HG03280 (cell line): ENCODE results near the gene C16orf95.
"Not testable (repeated sequence)": the region's sequence is repeated elsewhere in the genome, so short reads cannot be mapped to it uniquely, and the experiment has no call there.

Experiments
- ATAC-seq: cut with Tn5 transposase; IDR thresholded peaks from one replicate; pipeline ENCODE4 v1.9.1; 2021; ENCODE audit warnings: mild to moderate bottlenecking, moderate library complexity; ENCODE audit not compliant: unreplicated experiment

Gene C16orf95

DNA sequence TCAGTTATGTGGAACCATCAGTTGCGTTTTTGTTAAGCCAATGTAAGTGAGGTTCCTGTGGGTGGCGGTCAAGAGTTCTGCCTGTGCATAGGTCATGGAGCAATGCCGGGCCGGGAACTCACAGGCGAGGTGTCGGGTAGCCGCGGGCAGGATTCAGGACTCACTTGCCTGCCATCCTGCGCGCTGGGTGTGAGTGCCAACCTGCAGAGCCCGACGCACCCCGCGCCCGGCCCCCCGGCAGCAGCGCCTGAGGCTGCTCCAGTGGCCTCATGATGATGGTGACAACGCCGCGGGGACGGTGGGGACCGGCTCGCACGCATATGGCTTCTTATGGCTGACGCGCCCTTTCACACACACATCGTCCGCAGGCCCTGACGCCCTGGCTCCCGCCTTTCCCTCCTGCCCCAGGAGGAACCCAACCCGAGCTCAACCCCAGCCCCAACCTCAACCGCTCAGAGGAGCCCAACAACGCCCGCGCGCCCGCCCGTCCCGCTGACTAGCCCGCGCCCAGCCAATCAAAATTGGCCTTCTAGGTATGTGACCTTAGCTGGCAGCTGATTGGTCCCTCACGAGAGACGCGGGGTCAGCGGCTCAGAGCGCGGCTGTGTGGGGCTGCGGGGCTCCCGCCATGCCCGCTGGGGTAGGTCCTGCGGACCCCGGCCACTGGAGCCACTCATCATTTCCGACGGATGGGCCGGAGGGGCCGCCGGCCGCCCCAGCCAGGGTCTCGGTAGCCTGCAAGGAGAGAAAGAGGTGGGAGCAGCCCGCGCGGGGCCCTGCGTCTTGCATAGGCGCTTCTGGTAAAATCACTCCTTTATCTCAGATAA is at the start of gene C16orf95:
C16orf95 (minus strand) TSS at position 470 of the 827 bp plus-strand sequence; CDS start at position 320, 150 bp downstream.
- peak; percentile 91 for ATAC-seq

DNA sequence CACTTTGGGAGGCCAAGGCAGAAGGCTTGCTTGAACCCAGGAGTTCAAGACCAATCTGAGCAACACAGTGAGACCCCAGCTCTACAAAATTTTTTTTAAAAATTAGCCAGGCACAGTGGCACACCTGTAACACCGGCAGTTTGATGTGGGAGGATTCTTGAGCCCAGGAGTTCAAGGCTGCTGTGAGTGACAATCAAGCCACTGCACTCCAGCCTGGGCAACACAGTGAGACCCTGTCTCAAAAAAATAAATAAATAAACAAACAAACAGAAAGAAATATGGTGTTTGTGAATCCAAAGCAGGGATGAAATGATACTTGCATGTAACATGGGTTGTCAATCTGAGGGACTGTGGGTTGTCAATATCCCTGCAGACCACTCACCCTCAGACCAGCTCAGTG is 49.7 kb upstream of the C16orf95 start:
- ATAC-seq = no peak

- no peak for ATAC-seq
Measured at GRCh38 chr16:87366288-87366687, 49.1 kb upstream of the C16orf95 start.

DNA sequence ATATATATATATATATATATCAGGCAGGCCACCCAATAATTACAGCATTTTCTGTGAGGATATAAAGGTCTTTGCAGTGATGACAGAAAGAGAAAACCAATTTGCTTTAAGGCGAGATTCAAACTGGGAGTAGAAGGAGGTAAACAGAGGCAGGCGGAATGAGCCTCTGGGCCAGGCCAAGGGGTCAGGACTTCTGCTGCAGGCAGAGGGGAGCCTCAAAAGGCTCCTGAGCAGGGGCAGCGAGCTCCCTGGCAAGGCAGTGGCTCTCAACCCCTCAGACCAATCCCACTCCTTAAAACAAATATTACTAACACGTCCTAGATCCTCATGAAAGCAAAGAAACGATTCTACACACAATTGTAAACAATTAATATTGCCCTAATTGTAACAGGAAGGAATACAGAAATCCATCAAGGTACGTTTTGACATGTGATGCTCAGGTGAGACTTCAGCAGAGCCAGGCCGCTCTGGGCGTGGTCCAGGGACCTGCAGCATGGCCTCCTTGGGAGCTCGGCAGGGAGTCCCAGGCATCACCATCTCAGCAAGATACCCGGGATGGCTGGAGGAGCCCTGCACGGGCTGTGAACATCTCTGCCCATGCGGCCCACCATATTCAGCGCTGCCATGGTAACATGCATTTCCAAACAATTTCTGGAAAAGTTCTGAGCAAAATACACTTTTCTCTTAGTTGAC is 48.0 kb upstream of the C16orf95 start:
- no peak for ATAC-seq

- ATAC-seq = no peak
Measured at GRCh38 chr16:87363771-87364455, 46.7 kb upstream of the C16orf95 start.

DNA sequence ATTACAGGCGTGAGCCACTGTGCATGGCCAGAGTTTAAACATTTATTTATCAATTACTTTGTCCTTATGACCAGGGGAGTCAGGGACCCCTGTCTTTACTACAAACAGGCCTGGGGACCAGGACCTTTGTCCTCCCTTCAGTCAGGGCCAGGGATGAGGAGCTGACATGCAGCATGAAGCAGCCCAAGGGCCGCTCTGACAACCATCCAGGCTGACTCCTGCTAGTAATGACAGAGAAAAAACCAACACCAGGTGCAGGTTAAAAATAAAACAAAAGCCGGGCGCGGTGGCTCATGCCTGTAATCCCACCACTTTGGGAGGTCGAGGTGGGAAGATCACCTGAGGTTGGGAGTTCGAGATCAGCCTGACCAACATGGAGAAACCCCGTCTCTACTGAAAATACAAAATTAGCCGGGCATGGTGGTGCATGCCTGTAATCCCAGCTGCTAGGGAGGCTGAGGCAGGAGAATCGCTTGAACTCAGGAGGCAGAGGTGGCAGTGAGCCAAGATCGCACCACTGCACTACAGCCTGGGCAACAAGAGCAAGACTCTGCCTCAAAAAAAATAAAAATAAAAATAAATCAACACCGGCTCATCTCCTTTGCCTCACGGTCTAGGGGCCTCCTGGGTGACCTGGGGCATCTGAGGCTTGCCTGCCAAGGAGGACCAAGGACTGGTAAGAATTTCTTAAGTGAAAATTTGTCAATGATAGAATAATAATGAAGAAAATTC is 45.8 kb upstream of the C16orf95 start:
- ATAC-seq = not testable (repeated sequence)

- ATAC-seq = no peak
Measured at GRCh38 chr16:87361916-87362619, 44.9 kb upstream of the C16orf95 start.

DNA sequence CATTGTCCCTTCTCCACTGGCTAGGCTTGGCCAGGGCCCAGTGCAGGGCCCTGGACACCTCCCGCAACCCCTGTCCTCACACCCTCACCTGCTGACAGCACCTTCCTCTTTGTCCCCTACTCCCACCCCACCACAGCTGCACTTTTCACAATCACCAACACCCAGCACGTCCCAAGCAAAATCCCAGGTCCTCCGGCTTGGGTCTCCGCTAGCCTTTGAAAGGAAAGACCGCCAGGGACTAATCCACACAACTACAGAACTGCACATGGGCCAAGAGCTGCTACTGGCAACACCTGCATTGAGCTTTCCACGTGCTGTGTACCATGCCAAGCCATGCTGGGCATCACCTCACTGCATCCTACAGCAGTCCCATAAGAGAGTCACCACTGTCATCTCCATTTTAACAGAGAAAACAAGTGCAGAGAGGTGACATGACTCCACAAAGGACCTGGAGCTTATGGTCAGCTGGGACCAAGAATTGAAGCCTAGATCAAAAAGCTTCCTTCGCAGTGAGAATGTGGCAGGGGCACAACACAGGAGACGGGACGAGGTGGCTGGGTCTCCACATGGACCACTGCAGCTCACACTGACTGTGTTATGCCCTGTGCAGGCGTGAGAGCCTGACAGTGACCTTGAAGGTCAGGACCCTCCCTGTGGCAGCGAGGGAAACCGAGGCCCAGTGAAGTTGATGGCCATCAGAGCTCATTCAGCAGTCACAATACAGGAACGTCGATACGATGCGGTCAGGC is 43.8 kb upstream of the C16orf95 start:
- ATAC-seq = no peak

DNA sequence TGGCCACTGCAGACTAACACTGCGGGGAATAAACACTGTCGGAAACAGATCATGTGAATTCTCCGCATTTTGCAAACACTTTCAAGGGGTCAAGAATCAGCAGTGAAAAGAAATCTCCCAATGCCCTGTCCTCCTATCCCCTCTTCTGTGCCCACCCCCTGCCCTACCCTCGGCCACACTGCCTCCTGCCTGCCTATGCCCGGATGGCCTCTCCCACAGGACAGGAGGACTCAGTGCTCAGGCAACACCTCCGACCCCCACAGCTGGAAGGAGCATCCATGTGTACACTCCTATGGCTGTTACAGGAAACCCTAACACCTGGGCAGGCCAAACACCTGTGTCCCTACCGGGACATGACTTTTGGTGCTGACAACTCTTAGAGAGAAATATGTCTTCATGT is 41.9 kb upstream of the C16orf95 start:
- no peak for ATAC-seq

- ATAC-seq = no peak
Measured at GRCh38 chr16:87358696-87359095, 41.5 kb upstream of the C16orf95 start.

- no peak for ATAC-seq
Measured at GRCh38 chr16:87358250-87358649, 41.1 kb upstream of the C16orf95 start.

GRCh38 chr16:87356491-87356853 is 39.3 kb upstream of the C16orf95 start:
- no peak for ATAC-seq

DNA sequence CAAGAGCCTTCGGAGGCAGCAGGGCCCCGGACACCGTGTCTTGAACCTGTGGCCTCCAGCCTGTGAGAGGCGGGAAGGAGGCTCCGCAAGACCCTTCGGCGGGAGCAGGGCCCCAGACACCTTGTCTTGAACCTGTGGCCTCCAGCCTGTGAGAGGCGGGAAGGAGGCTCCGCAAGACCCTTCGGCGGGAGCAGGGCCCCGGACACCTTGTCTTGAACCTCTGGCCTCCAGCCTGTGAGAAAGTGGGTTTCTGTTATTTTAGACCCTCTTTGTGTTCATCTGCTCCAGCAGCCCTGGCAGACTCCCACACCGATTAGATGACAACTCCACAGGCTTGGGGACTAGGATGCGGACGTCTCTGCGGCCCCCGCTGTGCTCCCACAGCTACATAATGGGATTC is 36.4 kb upstream of the C16orf95 start:
- no peak for ATAC-seq

DNA sequence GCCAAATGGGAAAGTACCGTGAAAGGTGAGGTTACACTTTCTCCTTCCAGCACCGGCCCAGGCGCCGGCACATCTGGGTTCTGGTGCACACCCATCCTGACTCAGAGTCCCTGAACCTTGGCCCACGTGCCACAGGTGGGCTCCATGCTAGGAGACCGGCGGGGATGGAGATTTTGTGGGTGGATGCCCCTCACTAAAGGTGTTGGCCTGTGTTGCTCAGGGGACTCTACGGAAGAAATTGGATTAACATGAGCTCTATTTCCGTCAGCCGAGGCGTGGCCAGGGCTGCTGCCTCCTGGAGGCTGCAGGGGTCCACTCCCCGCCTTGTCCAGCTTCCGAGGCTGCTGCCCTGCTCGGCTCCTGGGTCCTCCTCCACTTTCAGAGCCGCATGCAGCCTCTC is 35.6 kb upstream of the C16orf95 start:
- ATAC-seq = no peak

DNA sequence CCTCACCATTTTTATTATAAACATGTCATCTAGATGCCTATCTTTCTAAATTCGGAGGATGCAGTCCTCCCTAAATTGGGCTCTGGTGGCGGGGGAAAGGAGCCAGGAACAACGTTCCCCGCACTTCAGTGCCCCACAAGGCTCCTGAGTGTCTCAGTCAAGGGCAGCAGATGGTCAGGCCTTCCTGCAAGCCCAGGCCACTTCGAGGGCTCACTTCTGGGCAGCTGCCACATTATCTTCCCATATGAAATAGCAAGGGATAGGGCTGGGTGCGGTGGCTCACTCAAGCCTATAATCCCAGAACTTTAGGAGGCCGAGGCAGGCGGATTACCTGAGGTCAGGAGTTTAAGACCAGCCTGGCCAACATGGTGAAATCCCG is 34.1 kb upstream of the C16orf95 start:
- no peak for ATAC-seq

GRCh38 chr16:87350681-87351319 is 33.6 kb upstream of the C16orf95 start:
- ATAC-seq = no peak

- ATAC-seq = no peak
Measured at GRCh38 chr16:87350031-87350430, 32.8 kb upstream of the C16orf95 start.

GRCh38 chr16:87348616-87349157 is 31.5 kb upstream of the C16orf95 start:
- ATAC-seq = no peak
